GM23248 (cell line): ENCODE data around the gene ENOX1.

ENCODE experiments used
- EZH2 ChIP-seq: fragments of 200-600 bp; sonication (generic); IDR thresholded peaks from 2 replicates; pipeline ENCODE4 v1.6.1; 2018; ENCODE audit warnings: antibody characterized with exemption, mild to moderate bottlenecking; ENCODE audit not compliant: insufficient read depth, poor library complexity, severe bottlenecking
- EZH2phosphoT487 ChIP-seq: fragments of 200-600 bp; sonication (generic); IDR thresholded peaks from 2 replicates; pipeline ENCODE4 v1.6.1; 2018; ENCODE audit warnings: antibody characterized with exemption, moderate library complexity, mild to moderate bottlenecking, low read depth; ENCODE audit not compliant: insufficient read depth

- TF ChIP-seq EZH2phosphoT487: no peak
- TF ChIP-seq EZH2: no peak
Measured at GRCh38 chr13:43725460-43725859, 61.3 kb downstream of the ENOX1 start.
